Bone marrow (tissue), 2 donors: Measurements from ENCODE around the gene SLC39A11.
"Not testable (repeated sequence)": the region's sequence is repeated elsewhere in the genome, so short reads cannot be mapped to it uniquely, and the experiment has no call there.

ENCODE experiments used
- DNase-seq, 2 donors: peaks; one replicate each; lab custom pipeline; 2025; lab: John Stamatoyannopoulos, UW

The SLC39A11 gene

GRCh38 chr17:72832306-72832705, 260.2 kb downstream of the SLC39A11 start:
- no peak for DNase-seq

GRCh38 chr17:72829883-72830282, 262.6 kb downstream of the SLC39A11 start:
- no peak for DNase-seq

- no peak for DNase-seq
Observed at GRCh38 chr17:72826602-72827001, 265.9 kb downstream of the SLC39A11 start.

- DNase-seq = not testable (repeated sequence)
Observed at GRCh38 chr17:72826059-72826458, 266.4 kb downstream of the SLC39A11 start.

- no peak for DNase-seq
Observed at GRCh38 chr17:72825218-72825617, 267.3 kb downstream of the SLC39A11 start.

GRCh38 chr17:72824267-72824666, 268.2 kb downstream of the SLC39A11 start:
- not testable (repeated sequence) for DNase-seq

GRCh38 chr17:72822358-72823023, 270.0 kb downstream of the SLC39A11 start:
- DNase-seq = no peak

GRCh38 chr17:72816406-72816805, 276.1 kb downstream of the SLC39A11 start:
- no peak for DNase-seq

GRCh38 chr17:72813481-72813880, 279.0 kb downstream of the SLC39A11 start:
- DNase-seq = no peak

GRCh38 chr17:72812823-72813222, 279.7 kb downstream of the SLC39A11 start:
- DNase-seq = no peak

GRCh38 chr17:72811976-72812687, 280.4 kb downstream of the SLC39A11 start:
- DNase-seq = no peak

- no peak for DNase-seq
Observed at GRCh38 chr17:72810991-72811508, 281.4 kb downstream of the SLC39A11 start.

- no peak for DNase-seq
Observed at GRCh38 chr17:72806011-72806410, 286.5 kb downstream of the SLC39A11 start.

- no peak for DNase-seq
Observed at GRCh38 chr17:72804949-72805707, 287.4 kb downstream of the SLC39A11 start.

GRCh38 chr17:72802726-72803125, 289.8 kb downstream of the SLC39A11 start:
- no peak for DNase-seq

GRCh38 chr17:72797142-72797541, 295.3 kb downstream of the SLC39A11 start:
- DNase-seq = no peak

- no peak for DNase-seq
Observed at GRCh38 chr17:72795941-72796340, 296.5 kb downstream of the SLC39A11 start.

GRCh38 chr17:72794152-72794551, 298.3 kb downstream of the SLC39A11 start:
- DNase-seq = no peak

GRCh38 chr17:72792771-72793170, 299.7 kb downstream of the SLC39A11 start:
- no peak for DNase-seq

- no peak for DNase-seq
Observed at GRCh38 chr17:72790190-72790589, 302.3 kb downstream of the SLC39A11 start.

GRCh38 chr17:72789711-72790110, 302.8 kb downstream of the SLC39A11 start:
- no peak for DNase-seq

- DNase-seq = no peak
Observed at GRCh38 chr17:72788950-72789585, 303.4 kb downstream of the SLC39A11 start.
